Gastrocnemius medialis (tissue), 4 donors: ENCODE data around the gene CEACAM7. TPM values are rescaled to one million over a fixed set of nuclear protein-coding genes. Genes with fewer than 3 reads are reported as not detected.

Source experiments
- ATAC-seq, 2 donors: fragments of 150-250 bp; one replicate each; pipeline ENCODE4 v1.9.1; 2016
- DNase-seq, 2 donors: peaks; one replicate each; pipeline ENCODE4 v3.0.0-alpha.2; 2019
- H3K27ac ChIP-seq, 4 donors: fragments of 200-600 bp; sonication (generic); 1 replicate in 1 of 4; 2 replicates in 3 of 4; pipeline ENCODE4 v1.5.1; 2016 to 2018; ENCODE audit warnings: mild to moderate bottlenecking in 2 of 4, moderate library complexity in 1 of 4
- H3K27me3 ChIP-seq, 3 donors: fragments of 200-600 bp; sonication (generic) in 2 of 3; 1 replicate in 1 of 3; 2 replicates in 2 of 3; pipeline versions ENCODE4 v1.5.1 to v1.6.0; 2016 to 2019; ENCODE audit warnings: mild to moderate bottlenecking in 1 of 3, moderate library complexity in 1 of 3
- H3K36me3 ChIP-seq, 2 donors: fragments of 200-600 bp; sonication (generic) in 1 of 2; one replicate each; pipeline ENCODE4 v1.5.1; 2017 to 2018
- H3K4me1 ChIP-seq, 2 donors: fragments of 200-600 bp; sonication (generic) in 1 of 2; one replicate each; pipeline ENCODE4 v1.5.1; 2016 to 2017; ENCODE audit warnings: mild to moderate bottlenecking in 2 of 2
- H3K4me3 ChIP-seq, 4 donors: fragments of 200-600 bp; sonication (generic) in 3 of 4; 1 replicate in 1 of 4; 2 replicates in 3 of 4; pipeline ENCODE4 v1.5.1; 2016 to 2019; ENCODE audit warnings: mild to moderate bottlenecking in 2 of 4
- H3K9me3 ChIP-seq, 3 donors: fragments of 200-600 bp; sonication (generic) in 2 of 3; 1 replicate in 1 of 3; 2 replicates in 2 of 3; pipeline ENCODE4 v1.5.1; 2016 to 2019
- POLR2A ChIP-seq, 2 donors: fragments of 450-650 bp; IDR thresholded peaks; one replicate each; pipeline ENCODE4 v1.6.1; 2017; ENCODE audit warnings: antibody characterized with exemption in 2 of 2, mild to moderate bottlenecking in 2 of 2, moderate library complexity in 2 of 2
- in situ Hi-C, 4 donors: fragments of 200-750 bp; cut with MboI; loops; one replicate each; pipeline versions ENCODE4 v1.15.0 to v1.8.0; 2017; ENCODE audit warnings: low sequenced_read_pairs in 4 of 4
- intact Hi-C: fragments of 100-400 bp; cut with DNase I; formaldehyde crosslinking; loops from one replicate; pipeline ENCODE4 v1.15.1; 2023; ENCODE audit warnings: low total_unique reads
- total RNA-seq, 4 donors: library from RNA; depleted of rRNA; stranded (reverse); fragments of >200 nt; gene quantifications; one replicate each; pipeline versions ENCODE4 v1.1.0 to v1.2.3, GENCODE V29; 2016
- TF ChIP-seq, protein P1 (sequence below), 5 experiments: fragments of 450-650 bp in 3 of 5; fragments of 200-600 bp in 2 of 5; sonication (generic) in 2 of 5; IDR thresholded peaks in 4 of 5; conservative IDR thresholded peaks in 1 of 5; 1 replicate in 4 of 5; 2 replicates in 1 of 5; pipeline ENCODE4 v1.5.1; 2016 to 2019; ENCODE audit warnings: antibody characterized with exemption in 5 of 5, mild to moderate bottlenecking in 3 of 5, moderate library complexity in 3 of 5

Gene CEACAM7
- total RNA-seq, 4 donors from 2014 or later, result 5.7 TPM; not detected in 3

- DNase-seq (no peak), ATAC-seq (no peak)
- TF ChIP-seq, protein P1, sequence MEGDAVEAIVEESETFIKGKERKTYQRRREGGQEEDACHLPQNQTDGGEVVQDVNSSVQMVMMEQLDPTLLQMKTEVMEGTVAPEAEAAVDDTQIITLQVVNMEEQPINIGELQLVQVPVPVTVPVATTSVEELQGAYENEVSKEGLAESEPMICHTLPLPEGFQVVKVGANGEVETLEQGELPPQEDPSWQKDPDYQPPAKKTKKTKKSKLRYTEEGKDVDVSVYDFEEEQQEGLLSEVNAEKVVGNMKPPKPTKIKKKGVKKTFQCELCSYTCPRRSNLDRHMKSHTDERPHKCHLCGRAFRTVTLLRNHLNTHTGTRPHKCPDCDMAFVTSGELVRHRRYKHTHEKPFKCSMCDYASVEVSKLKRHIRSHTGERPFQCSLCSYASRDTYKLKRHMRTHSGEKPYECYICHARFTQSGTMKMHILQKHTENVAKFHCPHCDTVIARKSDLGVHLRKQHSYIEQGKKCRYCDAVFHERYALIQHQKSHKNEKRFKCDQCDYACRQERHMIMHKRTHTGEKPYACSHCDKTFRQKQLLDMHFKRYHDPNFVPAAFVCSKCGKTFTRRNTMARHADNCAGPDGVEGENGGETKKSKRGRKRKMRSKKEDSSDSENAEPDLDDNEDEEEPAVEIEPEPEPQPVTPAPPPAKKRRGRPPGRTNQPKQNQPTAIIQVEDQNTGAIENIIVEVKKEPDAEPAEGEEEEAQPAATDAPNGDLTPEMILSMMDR (IDR thresholded peaks at IDR 0.05 in 4 of 5, conservative IDR thresholded peaks at IDR 0.05 in 1 of 5), result no peak
- no peak for TF ChIP-seq POLR2A (IDR thresholded peaks at IDR 0.05)
- intact Hi-C loops, result no loop called here
- no peaks in the 10 kb centered on the region for H3K4me1 ChIP-seq
- H3K27me3 ChIP-seq, result peaks cover 0 to 5% (median 0%) of the 10 kb centered on the region in 3 donors
- no peaks in the 10 kb centered on the region for H3K9me3 ChIP-seq
- in situ Hi-C loops, result no loop called here
- H3K4me3 ChIP-seq, result no peak overlapping the region
- H3K27ac ChIP-seq, result no peak overlapping the region
- no peaks in the 10 kb centered on the region for H3K36me3 ChIP-seq
Observed at GRCh38 chr19:41694831-41695635, 7.0 kb upstream of the CEACAM7 start.

DNA sequence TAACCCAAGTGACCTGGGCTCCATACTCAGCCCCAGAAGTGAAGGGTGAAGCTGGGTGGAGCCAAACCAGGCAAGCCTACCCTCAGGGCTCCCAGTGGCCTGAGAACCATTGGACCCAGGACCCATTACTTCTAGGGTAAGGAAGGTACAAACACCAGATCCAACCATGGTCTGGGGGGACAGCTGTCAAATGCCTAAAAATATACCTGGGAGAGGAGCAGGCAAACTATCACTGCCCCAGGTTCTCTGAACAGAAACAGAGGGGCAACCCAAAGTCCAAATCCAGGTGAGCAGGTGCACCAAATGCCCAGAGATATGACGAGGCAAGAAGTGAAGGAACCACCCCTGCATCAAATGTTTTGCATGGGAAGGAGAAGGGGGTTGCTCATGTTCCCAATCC is 6.1 kb upstream of the CEACAM7 start:
- H3K27me3 ChIP-seq, result peaks cover 0 to 5% (median 0%) of the 10 kb centered on the region in 3 donors
- H3K36me3 ChIP-seq, result no peaks in the 10 kb centered on the region
- intact Hi-C loops (no loop called here), in situ Hi-C loops (no loop called here)
- H3K4me1 ChIP-seq, result no peaks in the 10 kb centered on the region
- no peak overlapping the region for H3K4me3 ChIP-seq
- ATAC-seq, result no peak
- no peak for TF ChIP-seq POLR2A (IDR thresholded peaks at IDR 0.05)
- TF ChIP-seq, protein P1 (IDR thresholded peaks at IDR 0.05 in 4 of 5, conservative IDR thresholded peaks at IDR 0.05 in 1 of 5), result no peak
- no peak for DNase-seq
- no peak overlapping the region for H3K27ac ChIP-seq
- H3K9me3 ChIP-seq, result no peaks in the 10 kb centered on the region

DNA sequence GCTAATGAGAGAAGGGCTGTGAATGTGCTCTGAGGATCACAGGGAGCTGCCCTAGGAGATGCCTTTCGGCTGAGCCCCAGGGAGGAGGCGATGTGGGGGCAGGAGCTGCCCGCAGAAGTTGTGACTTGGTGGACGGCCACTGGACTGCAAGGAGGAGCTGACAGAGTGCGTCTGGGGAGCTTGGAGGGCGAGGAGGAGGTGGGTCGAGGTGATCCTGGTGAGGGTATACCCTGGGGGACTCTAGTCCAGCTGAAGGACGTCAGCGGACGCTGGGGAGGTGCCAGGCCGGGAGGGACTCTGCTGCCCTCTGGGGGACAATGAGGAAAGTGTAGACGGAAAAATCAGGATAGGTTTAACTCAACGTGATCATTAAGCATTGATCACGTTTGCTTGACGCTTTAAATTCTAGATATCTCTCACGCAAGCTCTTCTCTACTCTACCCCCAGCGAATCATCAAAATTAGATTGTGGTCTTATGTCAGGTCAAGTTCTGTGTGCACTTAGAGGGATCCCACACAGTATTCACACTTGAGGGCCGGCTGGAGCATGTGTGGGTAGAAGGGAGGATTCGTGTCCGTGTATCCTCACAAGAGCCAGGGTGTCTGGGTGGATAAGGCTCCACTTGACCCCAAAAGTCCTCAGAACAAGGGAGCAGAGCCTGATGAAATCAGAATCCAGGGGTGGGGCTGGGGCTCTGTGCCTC is 3.3 kb upstream of the CEACAM7 start:
- in situ Hi-C loops, result no loop called here
- Histone ChIP-seq H3K9me3 (no peaks in the 10 kb centered on the region), H3K36me3 (no peaks in the 10 kb centered on the region), H3K4me3 (no peak overlapping the region), H3K27ac (no peak overlapping the region), H3K4me1 (no peaks in the 10 kb centered on the region), H3K27me3 (peaks cover 0 to 2% (median 0%) of the 10 kb centered on the region in 3 donors)
- intact Hi-C loops, result no loop called here
- DNase-seq (no peak), ATAC-seq (no peak)
- TF ChIP-seq, protein P1 (IDR thresholded peaks at IDR 0.05 in 4 of 5, conservative IDR thresholded peaks at IDR 0.05 in 1 of 5), result no peak
- no peak for TF ChIP-seq POLR2A (IDR thresholded peaks at IDR 0.05)

GRCh38 chr19:41690801-41691065 is 2.7 kb upstream of the CEACAM7 start:
- in situ Hi-C loops, result no loop called here

More at GRCh38 chr19:41690801-41691065, 2.7 kb upstream of the CEACAM7 start:
- Histone ChIP-seq H3K27me3 (no peaks in the 10 kb centered on the region), H3K4me3 (no peak overlapping the region), H3K27ac (no peak overlapping the region), H3K4me1 (no peaks in the 10 kb centered on the region), H3K9me3 (no peaks in the 10 kb centered on the region), H3K36me3 (no peaks in the 10 kb centered on the region)
- ATAC-seq (no peak), DNase-seq (no peak)
- intact Hi-C loops, result no loop called here
- TF ChIP-seq, protein P1 (IDR thresholded peaks at IDR 0.05 in 4 of 5, conservative IDR thresholded peaks at IDR 0.05 in 1 of 5), result no peak
- TF ChIP-seq POLR2A (IDR thresholded peaks at IDR 0.05), result no peak
